PC-9 (cell line): ENCODE measurements around the gene DPY19L3.

Experiments used
- EZH2 ChIP-seq: fragments of 200-600 bp; sonication (generic); IDR thresholded peaks from 2 replicates; pipeline ENCODE4 v1.8.0; 2017; ENCODE audit warnings: antibody characterized with exemption, low read depth
- TF ChIP-seq, protein P1 (sequence below): fragments of 200-600 bp; sonication (generic); conservative IDR thresholded peaks from 2 replicates; pipeline ENCODE4 v1.6.1; 2017; ENCODE audit warnings: mixed run types, antibody characterized with exemption, mild to moderate bottlenecking, moderate library complexity

GRCh38 chr19:32401992-32402391 lies 3.6 kb upstream of the DPY19L3 start:
- TF ChIP-seq, protein P1, sequence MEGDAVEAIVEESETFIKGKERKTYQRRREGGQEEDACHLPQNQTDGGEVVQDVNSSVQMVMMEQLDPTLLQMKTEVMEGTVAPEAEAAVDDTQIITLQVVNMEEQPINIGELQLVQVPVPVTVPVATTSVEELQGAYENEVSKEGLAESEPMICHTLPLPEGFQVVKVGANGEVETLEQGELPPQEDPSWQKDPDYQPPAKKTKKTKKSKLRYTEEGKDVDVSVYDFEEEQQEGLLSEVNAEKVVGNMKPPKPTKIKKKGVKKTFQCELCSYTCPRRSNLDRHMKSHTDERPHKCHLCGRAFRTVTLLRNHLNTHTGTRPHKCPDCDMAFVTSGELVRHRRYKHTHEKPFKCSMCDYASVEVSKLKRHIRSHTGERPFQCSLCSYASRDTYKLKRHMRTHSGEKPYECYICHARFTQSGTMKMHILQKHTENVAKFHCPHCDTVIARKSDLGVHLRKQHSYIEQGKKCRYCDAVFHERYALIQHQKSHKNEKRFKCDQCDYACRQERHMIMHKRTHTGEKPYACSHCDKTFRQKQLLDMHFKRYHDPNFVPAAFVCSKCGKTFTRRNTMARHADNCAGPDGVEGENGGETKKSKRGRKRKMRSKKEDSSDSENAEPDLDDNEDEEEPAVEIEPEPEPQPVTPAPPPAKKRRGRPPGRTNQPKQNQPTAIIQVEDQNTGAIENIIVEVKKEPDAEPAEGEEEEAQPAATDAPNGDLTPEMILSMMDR = no peak
- no peak for TF ChIP-seq EZH2
